DOHH2 (cell line): ENCODE data around the gene MRPL51.

Experiments
- CTCF ChIP-seq: fragments of 200-600 bp; sonication (generic); IDR thresholded peaks from one replicate; pipeline ENCODE4 v1.5.1; 2014; ENCODE audit warnings: antibody characterized with exemption, mild to moderate bottlenecking, low read depth, low read length; ENCODE audit not compliant: poor library complexity, severe bottlenecking
- EZH2phosphoT487 ChIP-seq: fragments of 200-600 bp; sonication (generic); IDR thresholded peaks from 2 replicates; pipeline ENCODE4 v1.6.1; 2017; ENCODE audit warnings: borderline replicate concordance, mild to moderate bottlenecking, antibody characterized with exemption, low read length, moderate library complexity, mixed read lengths

- TF ChIP-seq CTCF (peak; percentile 17), EZH2phosphoT487 (no peak)
Measured at GRCh38 chr12:6444031-6444430, 49.0 kb downstream of the MRPL51 start.
